Suppressor macrophage treated with lipopolysaccharide for 4 hours (primary cell): ENCODE measurements around the gene FAHD2A.
"Not testable (repeated sequence)": the region's sequence is repeated elsewhere in the genome, so short reads cannot be mapped to it uniquely, and the experiment has no call there.

Experiments
- DNase-seq: peaks from one replicate; pipeline ENCODE4 v3.0.0-alpha.2; 2020

The FAHD2A gene

DNA sequence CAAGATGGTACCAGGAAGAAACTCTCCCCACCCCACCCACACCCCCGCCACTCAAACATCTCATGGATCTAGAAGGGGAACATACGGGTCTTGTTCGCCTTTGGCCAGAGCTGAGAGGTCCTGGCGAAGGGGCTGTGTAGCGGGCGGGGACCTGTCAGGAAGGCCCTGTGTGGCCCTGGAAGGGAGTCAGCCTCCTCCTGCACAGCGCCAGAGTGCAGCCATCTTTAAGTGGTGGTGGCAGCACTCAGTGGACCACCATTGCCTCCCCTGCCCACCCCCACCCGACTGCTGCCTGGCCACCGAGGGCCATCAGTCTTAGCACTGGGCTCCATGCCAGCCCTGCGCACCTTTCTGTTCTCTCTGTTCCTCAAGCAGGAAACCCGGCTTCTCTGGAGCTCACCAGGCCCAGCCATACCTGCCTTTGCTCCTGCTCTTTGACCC is 11.6 kb upstream of the FAHD2A start:
- DNase-seq = no peak

DNA sequence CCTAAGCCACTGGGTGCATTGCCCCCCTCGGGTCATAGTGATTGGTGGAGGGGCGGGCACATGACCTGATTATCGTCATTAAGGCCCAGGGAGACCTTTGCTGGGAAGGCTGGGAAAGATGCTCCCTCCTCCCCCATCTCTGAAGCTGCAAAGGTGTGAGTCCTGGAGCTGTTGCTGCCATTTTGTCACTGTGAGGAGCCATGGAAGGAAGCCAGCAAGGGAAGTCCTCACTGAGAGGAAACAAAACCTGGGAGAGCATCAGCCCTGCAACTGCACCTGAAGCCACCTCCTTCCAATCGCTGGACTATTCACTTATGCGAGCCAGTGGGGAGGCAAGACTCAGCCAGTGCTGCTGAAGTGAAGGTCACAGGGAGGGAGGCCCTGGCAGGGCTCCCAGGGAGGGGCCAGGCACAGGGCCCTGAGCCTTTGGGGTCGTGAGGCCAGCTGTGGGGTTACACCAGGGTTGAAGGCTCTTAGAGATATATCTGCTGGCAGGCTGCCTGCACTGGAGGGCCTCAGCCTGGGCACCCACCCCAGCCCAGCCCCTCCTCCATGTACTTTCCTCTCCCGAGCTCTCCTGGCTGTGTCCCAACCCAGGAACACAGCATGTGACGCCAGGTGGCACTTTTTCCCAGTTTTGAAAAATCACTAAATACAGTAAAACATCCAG is 10.7 kb upstream of the FAHD2A start:
- no peak for DNase-seq

DNA sequence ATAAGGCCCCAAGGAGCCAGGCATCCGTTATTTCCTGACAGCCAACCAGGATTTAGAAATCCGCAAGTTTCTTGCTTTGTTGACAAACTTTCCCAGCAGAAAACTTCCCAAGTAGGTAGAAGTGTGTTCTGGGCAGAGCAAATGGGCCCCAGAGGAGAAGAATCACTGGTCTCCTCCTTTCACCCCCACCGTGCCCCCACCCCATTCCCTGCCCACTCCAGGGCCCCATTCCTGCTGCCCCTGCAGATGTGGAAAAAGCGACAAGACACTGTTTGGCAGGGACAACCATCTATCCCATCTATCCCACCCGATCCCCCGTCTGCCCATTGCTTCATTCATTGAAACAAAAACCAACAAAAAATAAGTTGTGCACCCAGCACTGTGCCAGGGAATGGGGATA is 10.2 kb upstream of the FAHD2A start:
- DNase-seq = no peak

DNA sequence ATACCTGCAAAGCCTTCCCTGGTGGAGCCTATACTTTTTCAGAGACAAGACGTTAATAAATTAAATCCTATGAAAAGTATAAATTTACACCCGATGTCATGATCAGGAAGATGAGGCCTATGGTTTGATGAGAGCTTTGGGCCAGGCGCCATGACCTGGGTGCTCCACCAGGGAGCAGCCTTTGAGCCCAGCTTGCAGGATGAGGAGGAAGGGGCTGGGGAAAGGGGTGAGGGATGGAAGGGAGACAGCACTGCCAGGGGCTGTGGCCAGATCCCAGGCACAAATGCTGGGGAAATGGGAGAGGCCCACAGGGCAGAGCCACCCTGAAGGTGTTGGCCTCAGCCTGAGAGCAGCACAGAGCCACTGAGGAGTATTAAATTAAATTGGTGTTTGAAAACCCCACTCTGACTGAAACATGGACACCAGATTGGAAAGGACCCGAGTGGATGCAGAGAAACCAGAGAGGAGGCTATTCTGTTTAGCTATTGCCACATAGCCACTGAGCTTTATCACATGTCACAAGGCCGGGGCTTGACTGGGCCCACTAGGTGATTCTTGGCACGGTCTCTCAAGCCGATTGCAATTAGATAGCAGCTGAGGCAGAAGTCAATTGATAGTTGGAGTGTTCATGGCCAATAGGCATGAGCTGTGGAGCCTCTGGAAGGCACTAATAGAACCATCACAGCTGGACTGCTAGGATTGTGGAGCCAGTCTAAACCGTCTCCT is 9.6 kb upstream of the FAHD2A start:
- no peak for DNase-seq

DNA sequence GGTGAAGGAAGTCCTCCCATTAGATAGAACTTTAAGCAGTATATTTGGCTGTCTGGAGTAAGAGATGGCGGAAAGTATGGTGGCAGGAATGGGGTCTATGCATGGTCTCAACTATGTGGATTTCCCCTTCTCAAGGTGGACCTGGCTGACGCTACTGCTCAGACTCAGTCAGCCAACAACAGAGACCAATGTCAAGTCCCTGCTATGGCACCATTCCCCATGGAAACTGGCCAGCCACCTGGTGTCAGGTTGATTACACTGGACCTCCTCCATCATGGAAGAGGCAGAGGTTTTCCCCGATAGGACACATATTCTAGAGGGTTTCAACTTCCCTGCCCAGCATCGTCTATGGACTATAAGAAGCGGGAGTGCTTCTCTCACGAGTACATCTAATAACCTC is 8.6 kb upstream of the FAHD2A start:
- no peak for DNase-seq

DNA sequence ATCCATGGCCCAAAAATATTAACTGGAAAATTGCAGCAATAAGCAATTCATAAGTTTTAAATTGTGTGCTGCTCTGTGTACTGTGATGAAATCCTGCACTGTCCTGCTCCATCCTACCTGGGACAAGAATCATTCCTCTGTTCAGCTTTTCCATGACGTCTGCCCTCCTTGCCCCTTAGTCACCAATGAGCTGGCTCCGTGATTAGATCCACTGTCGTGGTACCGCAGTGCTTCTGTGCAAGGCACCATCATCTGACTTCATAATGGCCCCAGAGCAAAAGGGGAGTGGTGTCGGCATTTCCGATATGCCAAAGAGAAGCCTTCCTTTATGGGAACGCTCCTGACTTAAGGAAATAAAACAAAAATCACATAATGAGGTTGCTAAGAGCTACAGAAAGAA is 3.4 kb upstream of the FAHD2A start:
- DNase-seq = no peak

DNA sequence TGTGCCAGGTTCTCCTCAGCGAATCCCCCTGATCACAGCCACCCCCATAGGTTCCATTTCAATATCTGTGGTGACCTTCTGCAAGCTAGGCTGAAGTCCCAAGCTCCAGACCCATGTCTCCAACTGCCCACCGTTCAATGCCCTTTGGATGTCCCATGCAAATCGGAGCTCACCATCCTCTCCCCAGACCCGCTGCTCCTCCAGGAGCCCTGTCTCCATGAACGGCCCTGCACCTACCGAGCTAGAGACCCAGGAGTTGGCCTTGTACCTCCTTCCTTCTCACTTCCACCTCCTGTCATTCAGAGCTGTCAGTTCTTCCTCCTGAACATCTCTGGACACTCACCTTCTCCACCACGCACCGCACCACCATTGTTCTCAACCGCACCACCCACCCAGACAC is 1.0 kb upstream of the FAHD2A start:
- no peak for DNase-seq

DNA sequence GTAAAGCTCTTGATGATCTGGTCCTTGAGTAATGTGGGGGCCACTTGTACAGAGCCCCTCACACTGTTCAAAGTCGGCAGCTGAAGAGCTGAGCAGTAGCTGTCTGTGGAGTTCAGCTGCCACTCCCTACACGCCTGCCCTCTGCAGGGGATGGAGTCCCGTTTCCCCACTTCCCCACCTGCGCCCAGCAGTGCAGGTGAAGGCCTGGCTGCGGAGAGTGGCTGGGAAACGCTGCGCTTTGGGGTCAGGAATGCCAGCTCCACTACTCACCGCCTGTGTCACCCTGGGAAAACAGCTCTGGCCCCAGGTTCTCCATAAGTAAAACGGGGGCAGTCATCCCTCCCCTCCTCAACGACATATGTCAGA is 521 bp upstream of the FAHD2A start:
- peak; percentile 3 for DNase-seq

DNA sequence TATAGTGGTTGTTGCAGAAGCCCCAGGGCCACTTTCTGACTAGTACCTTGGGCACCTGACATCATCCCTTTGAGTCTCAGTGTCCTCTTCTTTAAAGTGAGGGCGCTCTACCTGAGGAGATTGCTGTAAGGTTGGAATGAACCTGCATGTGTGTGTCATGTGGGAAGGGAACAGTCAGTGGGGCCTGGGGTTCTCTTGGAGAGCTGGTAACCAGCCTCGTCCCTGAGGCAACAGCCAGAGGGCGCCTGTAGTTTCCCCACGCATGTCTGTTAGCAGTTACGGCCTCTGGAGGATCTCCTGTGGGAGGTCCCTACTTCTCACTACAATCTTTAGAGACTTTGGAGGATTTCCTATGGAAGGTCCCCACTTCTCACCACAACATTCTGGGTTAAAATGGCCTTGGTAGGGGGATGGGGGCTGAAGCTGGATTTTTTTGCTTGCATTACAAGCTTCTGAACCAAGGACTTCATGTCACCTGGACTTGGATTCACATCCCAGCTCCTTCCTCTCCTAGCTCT is 755 bp downstream of the FAHD2A start:
- peak; percentile 48 for DNase-seq

DNA sequence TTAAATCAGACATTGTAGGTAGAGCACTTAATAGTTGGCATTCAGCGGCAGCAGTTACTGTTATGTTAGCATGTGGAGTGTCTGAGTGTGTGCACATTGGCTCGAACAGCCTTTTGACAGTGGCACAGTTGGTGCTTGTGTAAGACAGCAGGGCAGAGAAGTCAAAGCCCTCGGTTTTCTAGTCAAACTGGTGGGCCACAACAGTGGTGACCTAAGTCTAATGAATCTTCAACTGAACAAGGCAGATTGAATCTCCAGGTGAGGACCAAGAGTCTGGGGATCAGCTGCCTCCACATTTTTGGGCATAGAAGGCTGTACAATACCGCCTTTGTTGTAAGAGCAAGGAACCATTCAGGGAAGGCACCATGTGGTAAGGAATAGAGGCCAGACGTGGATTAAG is 1.3 kb downstream of the FAHD2A start:
- not testable (repeated sequence) for DNase-seq

DNA sequence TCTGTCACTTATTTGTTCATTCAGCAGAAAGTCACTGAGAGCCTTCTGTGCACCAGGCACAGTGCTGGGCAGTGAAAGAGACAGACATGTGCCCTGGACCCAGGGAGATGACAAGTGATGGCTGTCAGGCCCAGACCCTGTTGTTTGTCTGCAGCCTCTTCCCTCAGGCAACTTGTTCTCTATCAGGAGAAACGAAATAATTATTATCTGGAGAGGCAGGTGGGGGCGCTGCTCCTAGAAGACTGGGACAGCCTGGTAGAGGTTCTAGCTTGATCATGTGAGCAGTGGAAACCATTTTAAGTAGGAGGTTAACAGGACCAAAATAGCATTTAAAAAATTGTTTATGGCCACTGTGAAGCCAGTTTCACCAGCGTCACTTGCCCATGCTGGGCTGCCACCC is 2.2 kb downstream of the FAHD2A start:
- not testable (repeated sequence) for DNase-seq

DNA sequence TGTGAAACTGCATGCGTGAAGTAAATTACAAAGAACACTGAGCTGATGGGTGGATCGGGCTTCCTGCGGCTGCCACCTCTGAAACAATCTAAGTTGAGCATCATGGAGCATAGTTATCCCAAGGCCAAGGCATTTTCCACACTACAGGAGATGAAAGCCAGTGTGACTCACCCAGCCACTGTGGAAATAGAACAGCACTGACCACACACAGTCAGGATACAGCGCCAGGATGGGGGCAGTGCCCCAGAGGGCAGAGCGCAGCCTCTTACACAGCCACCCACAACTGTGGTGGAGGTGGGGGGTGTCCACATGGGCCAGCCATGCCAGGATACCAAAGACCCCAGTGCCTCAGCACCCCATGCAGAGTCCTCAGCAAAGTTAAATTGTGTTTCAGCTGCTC is 8.7 kb downstream of the FAHD2A start:
- not testable (repeated sequence) for DNase-seq

DNA sequence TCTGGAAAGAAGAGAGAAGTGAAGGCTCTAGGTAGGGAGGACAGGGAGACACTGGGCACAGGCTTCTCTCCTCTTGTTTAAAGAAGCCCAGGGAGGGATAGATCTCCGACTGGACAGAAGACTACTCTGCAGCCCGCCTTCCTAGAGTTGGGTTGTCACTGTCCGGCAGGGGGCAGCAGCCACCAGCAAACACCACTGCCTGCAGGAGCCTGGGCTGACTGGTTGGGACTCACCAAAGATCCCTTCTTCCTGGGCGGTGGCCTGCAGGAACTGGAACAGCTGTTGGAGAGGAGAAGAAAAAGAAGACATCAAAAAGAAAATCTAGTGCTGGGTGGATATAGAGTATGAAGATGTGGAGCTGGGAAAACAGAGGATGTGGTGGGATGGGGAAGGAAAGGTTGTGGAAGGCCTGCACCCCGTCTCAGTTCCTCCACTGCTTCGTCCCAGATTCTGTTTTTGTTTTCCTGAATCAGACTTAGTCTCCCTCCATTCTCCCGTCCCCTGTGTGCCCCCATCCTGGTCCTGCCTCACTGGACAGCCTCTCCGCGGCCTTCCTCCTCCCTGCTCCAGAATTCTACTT is 11.6 kb downstream of the FAHD2A start:
- DNase-seq = peak; percentile 74

DNA sequence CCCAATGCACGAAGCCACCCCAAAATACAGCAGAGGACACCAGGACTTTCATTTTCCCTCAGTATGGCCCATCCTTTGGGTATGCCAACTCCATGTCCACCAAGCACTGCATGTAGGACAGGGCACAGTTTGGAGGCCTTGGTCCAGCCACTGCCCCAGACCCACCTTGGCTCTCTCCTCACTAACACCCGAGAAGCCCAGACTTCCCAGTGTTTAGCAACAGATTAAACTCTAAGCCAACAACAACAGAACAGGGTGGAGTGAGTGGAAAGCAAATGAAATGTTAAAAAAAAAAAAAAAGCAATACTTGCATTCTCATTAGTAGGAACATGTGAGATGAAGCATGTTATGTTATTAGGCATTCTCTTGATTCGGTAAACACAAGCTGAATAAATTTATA is 12.6 kb downstream of the FAHD2A start:
- not testable (repeated sequence) for DNase-seq

DNA sequence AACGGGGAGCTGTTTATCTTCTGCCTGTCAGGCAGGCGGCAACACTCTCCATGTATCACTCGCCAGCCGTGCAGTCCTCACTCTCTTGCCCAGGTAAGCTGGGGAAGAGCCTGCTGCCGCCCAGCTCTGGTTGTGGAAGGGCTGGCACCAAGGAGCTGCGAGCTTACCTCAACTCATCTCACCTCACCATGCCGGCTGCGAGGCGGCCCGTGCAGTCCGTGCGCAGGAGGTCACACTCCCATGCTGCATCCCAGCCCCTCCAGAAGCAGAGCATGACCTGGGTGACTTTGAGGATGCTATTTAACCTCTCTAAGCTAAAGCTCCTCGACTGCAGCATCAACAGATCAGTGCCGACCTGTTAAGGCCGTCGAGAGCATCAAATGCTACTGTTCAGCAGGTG is 13.1 kb downstream of the FAHD2A start:
- not testable (repeated sequence) for DNase-seq

DNA sequence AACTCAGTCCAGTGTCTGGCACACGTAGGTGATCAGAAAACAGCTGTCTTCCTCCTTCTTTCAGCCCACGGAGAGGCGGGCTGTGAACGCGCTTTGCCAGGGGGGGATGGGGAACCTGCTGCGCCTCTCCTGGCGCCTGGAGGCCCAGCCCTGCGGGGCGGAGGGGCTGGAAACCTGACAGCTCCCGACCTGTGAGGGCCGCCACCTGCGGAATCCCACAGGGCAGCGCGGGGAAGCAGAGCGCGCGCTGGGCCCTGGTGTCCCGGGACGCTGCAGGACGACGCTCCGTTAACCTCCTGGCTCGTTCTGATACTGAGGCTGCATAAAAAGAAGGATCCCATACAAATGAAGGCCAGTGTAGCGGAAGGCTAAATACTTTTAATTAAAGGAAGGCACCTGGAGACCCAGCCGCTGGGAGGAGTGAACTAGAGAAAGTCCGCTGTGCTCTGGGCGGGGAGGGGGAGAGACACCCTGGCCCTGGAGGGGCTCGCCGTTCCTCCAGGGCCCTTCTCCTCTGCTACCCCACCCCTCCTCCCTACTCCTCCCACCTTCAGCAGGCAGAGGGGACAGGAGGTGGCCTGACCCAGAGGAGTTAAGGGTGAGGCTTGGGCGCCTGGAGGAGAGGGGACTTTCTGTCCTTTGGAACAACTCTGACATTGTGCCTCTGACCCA is 24.8 kb downstream of the FAHD2A start:
- not testable (repeated sequence) for DNase-seq

DNA sequence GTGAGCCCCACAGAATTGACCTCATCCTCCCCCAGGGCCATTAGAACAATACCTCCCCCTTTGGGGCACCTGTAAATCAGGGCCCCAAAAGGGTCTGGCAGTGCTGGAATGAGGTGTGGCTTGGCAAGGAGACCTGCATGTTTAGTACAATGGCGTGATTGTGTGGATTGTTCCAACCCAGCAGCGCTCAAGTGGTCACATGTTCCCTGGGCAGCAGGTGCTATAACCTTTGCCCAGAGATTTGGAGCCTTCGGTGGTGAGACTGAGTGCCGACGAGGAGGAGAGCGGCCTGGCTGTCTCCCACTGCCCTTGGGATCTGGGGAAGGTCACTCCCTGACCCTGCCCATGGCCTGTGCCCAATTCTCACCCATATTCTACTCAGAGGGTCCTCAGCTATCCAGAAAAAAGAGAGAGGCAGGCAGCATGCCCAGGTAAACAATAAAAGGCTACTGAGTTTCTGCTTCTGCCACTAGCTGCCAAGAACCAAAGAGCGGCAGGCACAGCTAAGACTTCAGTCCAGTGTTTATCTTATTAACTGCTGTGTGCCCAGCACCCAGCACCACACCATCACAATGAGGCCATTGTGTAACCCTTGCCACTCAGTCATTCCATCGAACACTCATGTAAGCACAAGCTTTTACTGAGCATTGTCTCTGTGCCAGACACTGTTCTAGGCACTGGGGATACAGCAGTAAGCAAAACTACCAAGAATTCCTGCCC is 27.4 kb downstream of the FAHD2A start:
- DNase-seq = not testable (repeated sequence)

DNA sequence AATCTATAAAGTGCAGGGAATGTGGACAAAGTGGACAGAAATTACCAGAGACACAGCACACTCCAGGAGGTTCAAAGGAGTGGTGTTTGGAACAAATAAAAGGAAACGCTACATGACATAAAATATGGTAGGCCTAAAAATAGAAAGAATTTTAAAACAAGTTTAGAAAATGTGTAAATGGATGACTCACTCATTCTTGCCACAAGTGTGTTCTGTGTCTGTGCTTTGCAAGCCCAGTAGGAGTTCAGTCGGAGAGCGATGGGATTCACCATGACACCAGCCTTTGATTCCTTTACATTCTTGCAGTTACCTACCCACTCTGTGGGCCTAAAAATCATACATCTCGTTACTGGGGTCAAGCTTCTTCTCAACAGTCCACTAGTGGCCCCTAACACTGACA is 30.9 kb downstream of the FAHD2A start:
- DNase-seq = not testable (repeated sequence)

DNA sequence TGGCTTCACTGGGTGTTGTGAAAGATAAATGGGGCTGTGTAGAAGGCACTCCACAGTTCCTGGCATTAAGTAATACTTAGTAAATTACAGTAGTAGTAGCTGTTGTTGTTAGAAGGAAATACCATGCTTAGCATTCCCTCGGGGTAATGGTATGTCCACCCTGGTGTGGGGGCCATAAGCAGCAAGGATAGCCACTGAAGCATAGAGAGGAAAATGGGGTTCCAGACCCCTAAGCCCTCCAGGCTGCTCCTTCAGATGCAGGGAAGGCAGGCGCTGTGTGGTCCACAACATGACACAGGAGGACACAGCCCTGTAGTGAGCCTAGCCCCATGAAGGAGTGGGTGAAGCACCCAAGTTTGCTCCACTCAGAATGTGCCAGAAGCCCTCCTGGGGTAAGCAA is 31.5 kb downstream of the FAHD2A start:
- DNase-seq = not testable (repeated sequence)

DNA sequence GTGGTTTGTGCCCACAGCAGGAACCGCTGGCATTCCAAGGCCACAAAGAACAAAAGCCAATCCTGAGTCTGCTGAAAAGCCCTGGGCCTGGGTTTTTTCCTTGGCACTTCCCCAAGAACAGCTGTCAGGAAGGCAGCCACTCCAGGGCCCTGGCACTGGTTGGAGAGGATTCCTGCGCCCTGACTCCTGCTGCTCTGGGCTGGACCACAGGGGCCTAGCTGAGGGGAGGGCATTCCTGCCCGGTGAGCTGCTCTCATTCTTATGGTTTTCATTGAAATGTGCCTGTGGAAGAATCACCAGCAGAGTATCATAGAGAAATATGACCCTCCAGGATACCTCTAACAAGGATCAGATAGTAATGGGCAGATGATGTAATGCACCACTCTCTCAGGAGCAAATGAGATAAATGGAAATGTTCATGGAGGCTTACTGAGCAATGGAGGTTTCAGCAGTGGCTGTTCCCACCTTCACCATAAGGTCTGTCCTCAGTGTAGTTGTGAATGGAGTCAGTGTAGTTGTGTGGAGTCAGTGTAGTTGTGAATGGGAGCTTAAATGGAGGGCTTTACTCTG is 32.1 kb downstream of the FAHD2A start:
- not testable (repeated sequence) for DNase-seq

DNA sequence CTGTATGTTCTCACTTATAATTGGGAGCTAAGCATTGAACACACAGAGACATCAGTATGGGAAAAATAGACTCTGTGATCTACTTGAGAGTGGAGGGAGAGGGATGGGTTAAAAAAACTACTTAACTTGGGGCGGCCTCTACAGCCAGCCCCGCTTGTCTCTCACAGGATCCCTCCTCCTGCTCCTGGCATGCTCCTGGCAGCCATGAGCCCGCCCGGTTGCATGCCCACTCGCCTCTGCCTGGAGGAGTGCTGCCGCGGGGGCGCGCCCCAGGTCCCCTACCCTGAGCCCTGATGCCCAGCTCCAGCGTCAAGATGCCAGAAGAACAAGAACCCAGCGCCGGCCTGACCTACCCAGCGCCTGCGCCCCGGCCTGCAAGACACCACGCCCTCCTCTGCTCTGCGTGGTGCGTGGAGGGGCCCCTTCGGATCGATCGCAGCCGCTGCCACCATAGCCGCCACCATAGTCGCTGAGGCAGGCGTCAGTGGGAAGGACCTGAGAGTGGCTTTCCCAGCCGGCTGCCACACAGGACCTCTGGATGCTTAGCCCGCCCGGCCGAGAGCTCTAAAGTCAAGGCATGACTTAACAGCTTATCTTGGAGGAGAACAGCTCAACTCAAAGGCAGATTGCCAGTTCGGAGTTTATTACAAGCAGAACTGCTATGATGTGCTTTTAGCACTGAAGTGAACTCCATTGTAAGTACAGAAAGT is 32.8 kb downstream of the FAHD2A start:
- not testable (repeated sequence) for DNase-seq

DNA sequence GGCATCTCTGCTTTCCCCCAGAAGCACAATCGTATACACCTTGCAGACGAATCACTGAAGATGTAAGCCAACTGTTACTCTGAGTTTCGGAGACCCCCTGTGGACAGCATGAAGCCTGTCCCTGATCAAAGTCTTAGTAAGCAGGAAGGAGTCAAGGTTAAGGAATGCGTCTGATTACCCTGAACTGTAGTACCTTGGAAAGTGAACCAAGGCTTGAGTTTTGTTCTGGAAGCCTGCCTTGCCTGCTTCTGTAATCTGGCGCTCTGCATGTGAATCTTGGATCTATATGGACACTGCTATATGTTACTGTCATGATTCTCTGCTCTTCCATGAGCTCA is 33.3 kb downstream of the FAHD2A start:
- not testable (repeated sequence) for DNase-seq
